Mucosa of rectum (tissue), 2 donors: ENCODE measurements around the gene KIF21A.

Experiments used
- H3K27ac ChIP-seq, 2 donors: one replicate each; pipeline ENCODE4 v1.7.0; 2013; ENCODE audit warnings: inconsistent platforms in 2 of 2, low read depth in 2 of 2, low read length in 2 of 2
- H3K27me3 ChIP-seq, 2 donors: one replicate each; pipeline ENCODE4 v1.7.0; 2013; ENCODE audit warnings: low read length in 2 of 2; ENCODE audit not compliant: control insufficient read depth in 2 of 2, insufficient read depth in 2 of 2
- H3K36me3 ChIP-seq, 2 donors: one replicate each; pipeline ENCODE4 v1.7.0; 2013; ENCODE audit warnings: low read length in 2 of 2; ENCODE audit not compliant: control insufficient read depth in 2 of 2, insufficient read depth in 2 of 2
- H3K4me1 ChIP-seq, 2 donors: one replicate each; pipeline ENCODE4 v1.7.0; 2013; ENCODE audit warnings: low read length in 2 of 2, mild to moderate bottlenecking in 1 of 2; ENCODE audit not compliant: control insufficient read depth in 2 of 2, insufficient read depth in 2 of 2
- H3K4me3 ChIP-seq, 2 donors: one replicate each; pipeline ENCODE4 v1.7.0; 2013; ENCODE audit warnings: low read length in 2 of 2
- H3K9ac ChIP-seq, 2 donors: one replicate each; pipeline ENCODE4 v1.7.0; 2013; ENCODE audit warnings: low read length in 2 of 2, low read depth in 1 of 2, mild to moderate bottlenecking in 1 of 2
- H3K9me3 ChIP-seq, 2 donors: one replicate each; pipeline ENCODE4 v1.7.0; 2013; ENCODE audit warnings: low read length in 2 of 2; ENCODE audit not compliant: control insufficient read depth in 2 of 2
- donor health status: healthy.
- donor health status: Normal muscosa, but diverticular disease.

Gene KIF21A

DNA sequence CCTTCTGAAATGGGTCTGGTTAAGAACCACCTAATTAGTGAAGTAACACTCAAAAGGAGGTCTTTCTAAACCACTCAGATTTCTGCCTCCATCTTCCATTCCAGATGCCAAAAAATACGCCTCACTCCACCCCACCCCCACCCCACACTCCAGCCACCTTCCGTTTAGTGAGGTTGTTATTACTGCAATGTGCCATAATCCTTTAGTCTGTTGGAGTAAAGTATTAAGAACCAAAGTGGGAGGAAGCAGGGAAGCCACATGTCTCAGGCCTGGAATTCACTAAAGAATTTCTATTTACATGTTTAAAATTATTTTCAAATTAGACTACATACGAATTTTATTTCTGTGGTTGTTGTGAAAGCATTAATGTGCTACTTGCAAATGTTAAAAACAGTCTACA is 7.4 kb downstream of the KIF21A start:
- no peaks in the 10 kb centered on the region for H3K4me1 ChIP-seq
- no peak overlapping the region for H3K4me3 ChIP-seq

DNA sequence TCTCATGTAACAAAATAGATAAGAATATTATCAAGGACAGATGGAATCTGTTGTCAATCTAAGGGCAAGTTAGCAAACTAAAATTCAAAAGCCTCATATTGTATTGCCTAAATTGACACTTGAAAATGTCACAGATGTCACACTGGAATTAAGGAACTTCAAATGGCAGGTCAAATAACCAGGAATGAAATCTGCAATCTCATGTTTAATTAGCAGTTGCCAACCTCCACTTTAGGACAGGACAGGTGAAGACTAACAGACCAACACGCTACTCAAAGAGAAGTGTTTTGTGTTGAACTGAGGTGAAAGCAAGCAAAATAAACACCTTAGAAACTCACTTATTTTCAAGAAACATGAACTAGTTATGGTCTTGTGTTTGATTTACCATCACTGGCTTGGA is 11.1 kb downstream of the KIF21A start:
- Histone ChIP-seq H3K36me3 (no peaks in the 10 kb centered on the region), H3K27me3 (no peaks in the 10 kb centered on the region), H3K9ac (no peak overlapping the region), H3K27ac (no peak overlapping the region), H3K4me3 (no peak overlapping the region), H3K9me3 (no peaks in the 10 kb centered on the region), H3K4me1 (no peaks in the 10 kb centered on the region)

More for the DNA sequence above, 7.4 kb downstream of the KIF21A start:
- Histone ChIP-seq H3K27ac (no peak overlapping the region), H3K9ac (no peak overlapping the region), H3K27me3 (no peaks in the 10 kb centered on the region), H3K36me3 (no peaks in the 10 kb centered on the region), H3K9me3 (no peaks in the 10 kb centered on the region)

DNA sequence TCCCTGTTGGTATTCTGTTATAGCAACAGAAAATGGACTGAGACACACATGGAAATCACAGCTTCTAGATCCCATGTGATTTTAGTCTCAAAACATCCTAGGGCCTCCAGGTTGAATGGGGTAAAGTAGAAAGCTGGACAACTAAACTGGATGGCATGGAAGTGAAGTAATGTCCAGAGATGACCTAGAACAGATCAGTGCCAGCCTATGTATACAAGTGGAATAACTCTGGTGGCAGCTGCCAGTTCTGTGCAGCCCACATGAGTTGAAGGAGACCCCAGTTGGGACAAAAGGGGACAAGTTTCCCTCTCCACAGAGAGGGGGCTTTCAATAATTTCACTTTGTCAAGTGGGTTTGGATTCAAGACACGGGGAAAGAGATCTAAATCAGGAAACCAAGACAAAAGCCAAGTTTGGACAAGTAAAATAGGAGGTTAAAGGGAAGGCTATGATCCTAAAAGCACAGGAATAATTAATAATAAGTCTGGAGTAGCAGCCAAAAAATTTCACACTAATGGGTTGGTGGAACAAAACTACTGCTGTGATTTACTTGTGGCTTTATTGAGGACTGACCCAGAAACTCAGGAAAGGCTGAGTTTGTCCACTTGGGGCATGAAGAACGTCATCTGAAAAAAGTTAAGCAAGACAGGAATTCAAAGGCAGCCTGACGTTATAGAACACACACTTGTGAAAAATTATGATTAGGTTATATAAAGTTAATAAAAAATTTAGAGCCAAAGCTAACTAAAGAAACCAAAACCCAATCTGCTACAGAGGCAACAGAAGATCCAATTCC is 11.7 kb downstream of the KIF21A start:
- no peak overlapping the region for H3K9ac ChIP-seq
- H3K9me3 ChIP-seq = no peaks in the 10 kb centered on the region
- H3K4me1 ChIP-seq = no peaks in the 10 kb centered on the region
- H3K27ac ChIP-seq = no peak overlapping the region
- H3K27me3 ChIP-seq = no peaks in the 10 kb centered on the region
- no peak overlapping the region for H3K4me3 ChIP-seq
- H3K36me3 ChIP-seq = no peaks in the 10 kb centered on the region

DNA sequence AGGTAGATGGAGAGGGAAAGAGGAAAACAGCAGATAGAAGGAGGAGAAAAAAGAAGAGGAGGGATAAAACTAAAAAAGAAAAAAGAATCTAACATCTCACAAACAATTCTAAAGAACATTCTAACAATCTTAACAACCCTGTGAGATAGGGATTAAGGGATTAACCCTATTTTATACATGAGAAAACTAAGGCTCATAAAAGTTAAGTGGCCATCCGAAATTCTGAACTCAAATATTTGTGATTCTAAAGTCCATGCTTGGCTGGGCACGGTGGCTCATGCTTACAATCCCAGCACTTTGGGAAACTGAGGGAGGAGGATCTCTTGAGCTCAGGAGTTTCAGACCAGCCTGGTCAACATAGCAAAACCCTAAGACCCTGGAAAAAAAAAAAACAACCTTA is 13.1 kb downstream of the KIF21A start:
- Histone ChIP-seq H3K27ac (no peak overlapping the region), H3K27me3 (no peaks in the 10 kb centered on the region), H3K36me3 (no peaks in the 10 kb centered on the region), H3K9me3 (no peaks in the 10 kb centered on the region), H3K4me1 (no peaks in the 10 kb centered on the region), H3K4me3 (no peak overlapping the region), H3K9ac (no peak overlapping the region)

DNA sequence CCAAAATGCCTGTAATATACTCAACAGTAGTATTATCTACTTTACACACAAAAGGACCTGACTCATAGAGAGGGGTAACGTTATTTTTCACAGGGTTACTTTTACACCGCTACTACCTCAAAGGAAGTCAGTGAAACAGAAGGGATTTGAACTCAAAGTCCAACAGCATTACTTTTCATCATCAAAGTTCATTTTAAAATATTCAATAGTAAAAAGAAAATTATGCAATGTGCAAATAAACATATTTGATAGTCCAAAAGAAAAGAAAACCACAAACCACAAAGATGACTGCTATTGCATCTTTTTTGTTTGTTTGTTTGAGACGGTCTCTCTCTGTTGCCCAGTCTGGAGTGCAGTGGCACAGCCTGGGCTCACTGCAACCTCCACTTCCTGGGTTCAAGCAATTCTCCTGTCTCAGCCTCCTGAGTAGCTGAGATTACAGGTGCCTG is 15.5 kb downstream of the KIF21A start:
- Histone ChIP-seq H3K27ac (no peak overlapping the region), H3K4me1 (no peaks in the 10 kb centered on the region), H3K36me3 (no peaks in the 10 kb centered on the region), H3K27me3 (no peaks in the 10 kb centered on the region), H3K9me3 (no peaks in the 10 kb centered on the region), H3K9ac (no peak overlapping the region), H3K4me3 (no peak overlapping the region)

DNA sequence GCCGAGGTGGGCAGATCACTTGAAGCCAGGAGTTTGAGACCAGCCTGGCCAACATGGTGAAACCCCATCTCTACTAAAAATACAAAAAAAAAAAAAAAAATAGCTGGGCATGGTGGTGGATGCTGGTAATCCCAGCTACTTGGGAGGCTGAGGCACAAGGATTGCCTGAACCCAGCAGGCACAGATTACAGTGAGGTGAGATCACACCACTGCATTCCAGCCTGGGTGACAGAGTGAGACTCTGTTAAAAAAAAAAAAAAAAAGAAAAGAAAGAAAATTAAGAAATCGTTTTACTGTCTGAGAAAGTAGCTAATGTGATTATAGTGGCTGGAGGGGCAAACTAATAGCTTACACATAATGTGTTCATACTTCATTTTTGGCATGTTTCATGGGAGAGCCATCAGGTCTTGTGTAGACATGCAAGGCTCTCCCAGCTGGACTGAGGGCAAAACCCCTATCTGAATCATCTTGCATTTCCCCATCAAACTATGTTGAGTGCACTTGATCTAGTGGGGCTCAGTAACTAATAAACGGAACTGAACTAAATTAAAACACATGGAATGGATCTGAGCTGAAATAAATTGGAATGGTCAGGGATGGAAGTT is 16.2 kb downstream of the KIF21A start:
- Histone ChIP-seq H3K9ac (no peak overlapping the region), H3K9me3 (no peaks in the 10 kb centered on the region), H3K4me1 (no peaks in the 10 kb centered on the region), H3K27me3 (no peaks in the 10 kb centered on the region), H3K27ac (no peak overlapping the region), H3K36me3 (no peaks in the 10 kb centered on the region), H3K4me3 (no peak overlapping the region)

DNA sequence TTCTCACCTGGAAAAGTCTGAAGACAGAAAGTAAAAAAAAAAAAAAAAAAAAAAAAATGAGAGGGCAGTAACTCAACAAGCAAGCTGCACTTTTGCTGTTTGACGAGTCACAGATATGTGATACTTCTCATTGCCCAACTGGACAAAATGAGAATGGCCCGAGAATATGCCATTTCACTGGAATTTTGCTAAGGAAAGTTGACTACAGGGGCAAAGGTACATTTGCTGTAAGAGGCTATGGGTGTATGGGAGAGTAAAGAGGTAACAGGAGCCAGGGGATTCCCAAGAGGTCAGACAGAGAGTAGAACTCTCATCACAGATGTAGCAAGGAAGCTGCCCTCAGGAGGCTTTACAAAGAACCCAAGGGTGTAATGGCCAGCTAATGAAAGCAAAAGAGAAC is 22.9 kb downstream of the KIF21A start:
- no peak overlapping the region for H3K27ac ChIP-seq
- no peaks in the 10 kb centered on the region for H3K9me3 ChIP-seq
- H3K4me1 ChIP-seq = no peaks in the 10 kb centered on the region
- H3K36me3 ChIP-seq = no peaks in the 10 kb centered on the region
- H3K27me3 ChIP-seq = no peaks in the 10 kb centered on the region
- H3K9ac ChIP-seq = no peak overlapping the region
- H3K4me3 ChIP-seq = no peak overlapping the region

DNA sequence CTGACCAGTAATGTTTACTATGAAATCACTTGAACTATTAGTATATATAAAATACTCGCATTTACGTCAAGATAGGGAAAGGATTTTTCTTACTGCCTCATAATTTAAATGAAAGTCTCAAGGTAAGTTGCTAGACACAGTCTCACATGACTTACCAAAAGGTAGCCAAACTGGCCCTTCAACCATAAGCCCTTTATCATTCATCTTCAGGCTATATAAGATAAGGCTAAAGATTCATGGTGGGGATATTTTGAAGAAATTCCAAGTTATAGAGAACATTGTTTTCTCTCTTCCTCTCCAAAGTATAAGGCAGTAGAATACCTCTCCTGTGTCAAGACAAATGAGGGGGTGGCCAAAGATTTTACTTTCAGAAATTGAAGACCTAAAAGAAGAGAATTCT is 23.4 kb downstream of the KIF21A start:
- Histone ChIP-seq H3K27ac (no peak overlapping the region), H3K4me1 (no peaks in the 10 kb centered on the region), H3K9ac (no peak overlapping the region), H3K9me3 (no peaks in the 10 kb centered on the region), H3K27me3 (no peaks in the 10 kb centered on the region), H3K36me3 (no peaks in the 10 kb centered on the region), H3K4me3 (no peak overlapping the region)

DNA sequence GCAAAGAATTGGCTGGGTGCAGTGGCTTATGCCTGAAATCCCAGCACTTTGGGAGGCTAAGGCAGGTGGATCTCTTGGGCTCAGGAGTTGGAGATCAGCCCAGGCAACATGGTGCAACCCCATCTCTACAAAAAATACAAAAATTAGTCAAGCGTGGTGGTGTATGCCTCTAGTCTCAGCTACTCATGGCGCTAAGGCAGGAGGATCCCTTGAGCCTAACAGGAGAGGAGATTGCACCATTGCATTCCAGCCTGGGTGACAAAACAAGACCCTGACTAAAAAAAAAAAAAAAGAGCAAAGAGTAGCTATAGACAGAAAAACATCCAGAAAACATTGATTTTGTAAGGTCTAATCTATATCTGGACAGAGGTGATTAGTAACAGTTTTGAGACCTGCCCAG is 25.0 kb downstream of the KIF21A start:
- Histone ChIP-seq H3K9ac (no peak overlapping the region), H3K4me3 (no peak overlapping the region), H3K27me3 (no peaks in the 10 kb centered on the region), H3K9me3 (no peaks in the 10 kb centered on the region), H3K27ac (no peak overlapping the region), H3K4me1 (no peaks in the 10 kb centered on the region), H3K36me3 (no peaks in the 10 kb centered on the region)

DNA sequence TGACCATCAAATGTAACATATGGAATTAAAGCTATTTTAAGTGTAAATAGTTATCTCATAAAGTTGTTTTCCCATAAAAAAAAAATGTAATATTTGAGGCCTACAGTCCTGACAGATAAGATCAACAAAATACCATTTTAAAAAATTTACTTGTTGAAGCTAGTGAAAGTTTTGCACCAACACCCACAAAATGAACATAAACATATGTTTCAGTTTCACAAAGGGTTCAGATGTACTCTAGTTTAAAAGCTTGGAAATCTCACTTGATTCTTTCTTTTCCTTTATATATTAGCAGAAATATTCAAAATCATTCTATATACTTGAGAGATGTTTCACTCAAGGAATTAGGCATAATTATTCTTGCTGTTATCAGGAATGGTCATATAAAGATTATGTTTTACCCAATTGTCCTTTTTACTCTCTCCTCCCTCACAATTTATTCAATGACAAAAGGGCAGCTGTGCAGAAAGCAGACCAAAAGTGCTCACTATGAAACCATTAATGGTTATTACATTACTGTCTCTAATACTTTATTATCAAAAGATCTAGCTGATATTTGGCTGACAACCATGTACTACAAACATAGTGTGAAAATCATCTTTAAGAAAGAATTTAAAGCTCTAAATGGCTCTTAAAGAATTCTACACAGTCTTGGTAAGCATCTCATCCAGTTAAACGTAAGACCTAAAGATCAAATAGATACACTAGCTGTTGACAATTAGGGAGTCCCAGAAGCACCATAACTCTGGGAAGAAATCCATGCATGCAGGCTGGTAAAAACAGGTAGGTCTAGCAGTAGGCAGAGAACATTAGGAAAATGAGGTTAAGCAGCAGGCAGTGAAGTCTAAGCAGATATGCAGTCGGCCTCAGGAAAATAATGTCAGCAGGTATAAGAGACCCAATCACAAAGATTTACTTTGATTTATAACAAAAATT is 28.8 kb downstream of the KIF21A start:
- no peaks in the 10 kb centered on the region for H3K27me3 ChIP-seq
- H3K4me1 ChIP-seq = no peaks in the 10 kb centered on the region
- H3K27ac ChIP-seq = no peak overlapping the region
- H3K36me3 ChIP-seq = no peaks in the 10 kb centered on the region
- no peak overlapping the region for H3K4me3 ChIP-seq
- no peak overlapping the region for H3K9ac ChIP-seq
- no peaks in the 10 kb centered on the region for H3K9me3 ChIP-seq
